22Rv1 (cell line): ENCODE results near the gene PRCC.

ENCODE experiments used
- ZFX ChIP-seq: fragments of 450-650 bp; IDR thresholded peaks from 2 replicates; pipeline ENCODE4 v1.6.1; 2017; ENCODE audit warnings: antibody characterized with exemption, borderline replicate concordance
- TF ChIP-seq, protein P1 (sequence below): fragments of 450-650 bp; IDR thresholded peaks from 2 replicates; pipeline ENCODE4 v1.5.1; 2017; ENCODE audit warnings: mild to moderate bottlenecking

DNA sequence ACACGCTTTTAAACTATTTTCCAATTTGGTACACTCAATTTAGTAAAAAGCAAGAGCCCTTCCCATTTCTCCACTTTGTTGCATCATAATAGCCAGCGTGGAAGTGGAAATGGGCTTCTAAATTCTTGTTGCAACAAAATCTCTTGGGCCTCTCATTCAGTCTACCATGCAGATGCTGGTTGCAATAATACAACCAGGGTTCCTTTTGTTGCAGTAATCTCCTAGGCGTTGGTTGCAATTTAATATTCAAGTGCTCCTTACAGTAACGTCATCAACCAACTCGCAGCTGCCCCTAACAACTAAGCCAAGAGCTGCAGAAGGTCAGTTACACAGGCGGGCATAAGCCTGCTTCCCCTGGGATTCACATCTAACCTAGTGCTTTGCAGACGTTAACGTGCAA, 13.1 kb upstream of the PRCC start:
- TF ChIP-seq, protein P1, sequence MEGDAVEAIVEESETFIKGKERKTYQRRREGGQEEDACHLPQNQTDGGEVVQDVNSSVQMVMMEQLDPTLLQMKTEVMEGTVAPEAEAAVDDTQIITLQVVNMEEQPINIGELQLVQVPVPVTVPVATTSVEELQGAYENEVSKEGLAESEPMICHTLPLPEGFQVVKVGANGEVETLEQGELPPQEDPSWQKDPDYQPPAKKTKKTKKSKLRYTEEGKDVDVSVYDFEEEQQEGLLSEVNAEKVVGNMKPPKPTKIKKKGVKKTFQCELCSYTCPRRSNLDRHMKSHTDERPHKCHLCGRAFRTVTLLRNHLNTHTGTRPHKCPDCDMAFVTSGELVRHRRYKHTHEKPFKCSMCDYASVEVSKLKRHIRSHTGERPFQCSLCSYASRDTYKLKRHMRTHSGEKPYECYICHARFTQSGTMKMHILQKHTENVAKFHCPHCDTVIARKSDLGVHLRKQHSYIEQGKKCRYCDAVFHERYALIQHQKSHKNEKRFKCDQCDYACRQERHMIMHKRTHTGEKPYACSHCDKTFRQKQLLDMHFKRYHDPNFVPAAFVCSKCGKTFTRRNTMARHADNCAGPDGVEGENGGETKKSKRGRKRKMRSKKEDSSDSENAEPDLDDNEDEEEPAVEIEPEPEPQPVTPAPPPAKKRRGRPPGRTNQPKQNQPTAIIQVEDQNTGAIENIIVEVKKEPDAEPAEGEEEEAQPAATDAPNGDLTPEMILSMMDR = no peak
- no peak for TF ChIP-seq ZFX
